ENCODE data around the gene DOCK11.

DOCK11 gene

GRCh38 chrX:118528071-118528737, 32.6 kb downstream of the DOCK11 start:
- DNase-seq (ENCODE audit: low read depth in 2 of 2, low spot score in 1 of 2): peak in 1 of 2 donors; percentile 10

GRCh38 chrX:118530219-118530911, 34.8 kb downstream of the DOCK11 start:
- no peak for DNase-seq (ENCODE audit: low read depth in 2 of 2, low spot score in 1 of 2)

GRCh38 chrX:118534716-118535493, 39.3 kb downstream of the DOCK11 start:
- no peak for DNase-seq (ENCODE audit: low read depth in 2 of 2, low spot score in 1 of 2)

GRCh38 chrX:118536204-118536603, 40.6 kb downstream of the DOCK11 start:
- DNase-seq (ENCODE audit: low read depth in 2 of 2, low spot score in 1 of 2): no peak

- DNase-seq (ENCODE audit: low read depth in 2 of 2, low spot score in 1 of 2): peak in 1 of 2 donors; percentile 15
Observed at GRCh38 chrX:118536687-118537461, 41.3 kb downstream of the DOCK11 start.

- DNase-seq (ENCODE audit: low read depth in 2 of 2, low spot score in 1 of 2): no peak
Observed at GRCh38 chrX:118538386-118538785, 42.8 kb downstream of the DOCK11 start.

GRCh38 chrX:118540342-118540741, 44.7 kb downstream of the DOCK11 start:
- DNase-seq (ENCODE audit: low read depth in 2 of 2, low spot score in 1 of 2): no peak

GRCh38 chrX:118541482-118541881, 45.9 kb downstream of the DOCK11 start:
- DNase-seq (ENCODE audit: low read depth in 2 of 2, low spot score in 1 of 2): no peak

GRCh38 chrX:118545510-118545909, 49.9 kb downstream of the DOCK11 start:
- DNase-seq (ENCODE audit: low read depth in 2 of 2, low spot score in 1 of 2): no peak

- DNase-seq (ENCODE audit: low read depth in 2 of 2, low spot score in 1 of 2): no peak
Observed at GRCh38 chrX:118548841-118549240, 53.2 kb downstream of the DOCK11 start.

- DNase-seq (ENCODE audit: low read depth in 2 of 2, low spot score in 1 of 2): no peak
Observed at GRCh38 chrX:118550792-118551191, 55.2 kb downstream of the DOCK11 start.

- no peak for DNase-seq (ENCODE audit: low read depth in 2 of 2, low spot score in 1 of 2)
Observed at GRCh38 chrX:118551426-118551825, 55.8 kb downstream of the DOCK11 start.

GRCh38 chrX:118552121-118552900, 56.7 kb downstream of the DOCK11 start:
- DNase-seq (ENCODE audit: low read depth in 2 of 2, low spot score in 1 of 2): no peak

GRCh38 chrX:118553042-118553710, 57.6 kb downstream of the DOCK11 start:
- DNase-seq (ENCODE audit: low read depth in 2 of 2, low spot score in 1 of 2): no peak

- no peak for DNase-seq (ENCODE audit: low read depth in 2 of 2, low spot score in 1 of 2)
Observed at GRCh38 chrX:118554511-118554910, 58.9 kb downstream of the DOCK11 start.

- DNase-seq (ENCODE audit: low read depth in 2 of 2, low spot score in 1 of 2): no peak
Observed at GRCh38 chrX:118558926-118559325, 63.3 kb downstream of the DOCK11 start.

GRCh38 chrX:118560489-118560888, 64.9 kb downstream of the DOCK11 start:
- no peak for DNase-seq (ENCODE audit: low read depth in 2 of 2, low spot score in 1 of 2)

- DNase-seq (ENCODE audit: low read depth in 2 of 2, low spot score in 1 of 2): no peak
Observed at GRCh38 chrX:118562582-118563164, 67.1 kb downstream of the DOCK11 start.

- DNase-seq (ENCODE audit: low read depth in 2 of 2, low spot score in 1 of 2): no peak
Observed at GRCh38 chrX:118564498-118564897, 68.9 kb downstream of the DOCK11 start.

GRCh38 chrX:118565853-118566252, 70.2 kb downstream of the DOCK11 start:
- DNase-seq (ENCODE audit: low read depth in 2 of 2, low spot score in 1 of 2): no peak

All from stimulated activated CD8-positive, alpha-beta memory T cell treated with anti-CD3 and anti-CD28 coated beads, Interleukin-4, amount 100 ng/mL, for 1 hour (primary cell).